DND-41 (cell line): ENCODE data around the gene BRAT1.

Experiments used
- EZH2 ChIP-seq: IDR thresholded peaks from 3 replicates; pipeline ENCODE4 v1.6.1; 2012; ENCODE audit warnings: borderline replicate concordance, low read depth, mild to moderate bottlenecking, moderate library complexity, low read length, inconsistent platforms; ENCODE audit not compliant: severe bottlenecking
- TF ChIP-seq, protein P1 (sequence below): IDR thresholded peaks from 2 replicates; pipeline ENCODE4 v1.5.1; 2012; ENCODE audit warnings: borderline replicate concordance, low read length, moderate library complexity, mild to moderate bottlenecking; ENCODE audit not compliant: poor library complexity, severe bottlenecking; ENCODE audit errors: extremely low read depth

DNA sequence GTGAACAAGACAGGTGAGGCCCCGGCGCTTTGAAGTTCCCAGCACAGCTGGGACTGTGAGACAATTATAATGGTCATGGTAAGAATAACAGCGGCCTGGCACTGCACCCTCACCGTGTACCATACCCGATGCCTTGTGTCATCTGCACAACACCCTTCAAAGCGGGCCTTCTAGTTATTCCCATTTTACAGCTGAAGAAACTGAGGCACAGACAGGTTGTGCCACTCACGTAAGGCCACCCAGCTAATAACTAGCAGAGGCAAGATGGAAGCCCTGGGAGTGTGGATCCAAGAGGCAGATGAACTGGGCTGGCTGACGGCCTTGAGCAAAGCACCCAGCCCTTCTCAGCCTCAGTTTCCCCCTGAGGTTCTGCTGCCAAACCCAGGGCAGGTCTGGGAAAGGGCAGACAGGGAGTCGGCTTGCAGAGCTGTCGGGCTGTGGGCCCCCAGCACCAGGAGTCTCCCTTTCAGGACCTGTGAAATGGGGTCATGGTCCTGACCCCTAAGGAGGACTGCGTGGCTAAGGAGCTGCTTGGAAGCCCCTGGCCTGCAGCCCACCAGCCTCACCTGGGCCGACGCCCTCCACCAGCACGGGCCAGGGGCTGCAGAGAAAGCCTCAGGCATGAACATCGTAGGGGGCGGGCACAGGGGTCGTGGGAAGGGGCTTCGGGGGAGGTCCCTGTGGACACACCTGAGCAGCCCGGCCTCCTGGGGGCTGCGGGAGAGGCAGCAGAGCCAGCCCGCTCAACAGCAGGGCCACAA, 51.0 kb downstream of the BRAT1 start:
- TF ChIP-seq, protein P1, sequence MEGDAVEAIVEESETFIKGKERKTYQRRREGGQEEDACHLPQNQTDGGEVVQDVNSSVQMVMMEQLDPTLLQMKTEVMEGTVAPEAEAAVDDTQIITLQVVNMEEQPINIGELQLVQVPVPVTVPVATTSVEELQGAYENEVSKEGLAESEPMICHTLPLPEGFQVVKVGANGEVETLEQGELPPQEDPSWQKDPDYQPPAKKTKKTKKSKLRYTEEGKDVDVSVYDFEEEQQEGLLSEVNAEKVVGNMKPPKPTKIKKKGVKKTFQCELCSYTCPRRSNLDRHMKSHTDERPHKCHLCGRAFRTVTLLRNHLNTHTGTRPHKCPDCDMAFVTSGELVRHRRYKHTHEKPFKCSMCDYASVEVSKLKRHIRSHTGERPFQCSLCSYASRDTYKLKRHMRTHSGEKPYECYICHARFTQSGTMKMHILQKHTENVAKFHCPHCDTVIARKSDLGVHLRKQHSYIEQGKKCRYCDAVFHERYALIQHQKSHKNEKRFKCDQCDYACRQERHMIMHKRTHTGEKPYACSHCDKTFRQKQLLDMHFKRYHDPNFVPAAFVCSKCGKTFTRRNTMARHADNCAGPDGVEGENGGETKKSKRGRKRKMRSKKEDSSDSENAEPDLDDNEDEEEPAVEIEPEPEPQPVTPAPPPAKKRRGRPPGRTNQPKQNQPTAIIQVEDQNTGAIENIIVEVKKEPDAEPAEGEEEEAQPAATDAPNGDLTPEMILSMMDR = no peak
- no peak for TF ChIP-seq EZH2
